NCI-H748 treated with DMSO at 0.1 percent for 48 hours (cell line): ENCODE measurements around the gene RAB15.
"Not testable (repeated sequence)": the region's sequence is repeated elsewhere in the genome, so short reads cannot be mapped to it uniquely, and the experiment has no call there.

ENCODE experiments used
- DNase-seq: peaks from one replicate; lab custom pipeline; 2025; lab: John Stamatoyannopoulos, UW

Gene RAB15

GRCh38 chr14:64937821-64938193, 34.3 kb downstream of the RAB15 start:
- DNase-seq = peak; percentile 3

- no peak for DNase-seq
Measured at GRCh38 chr14:64937171-64937820, 34.8 kb downstream of the RAB15 start.

- no peak for DNase-seq
Measured at GRCh38 chr14:64935508-64935907, 36.6 kb downstream of the RAB15 start.

- no peak for DNase-seq
Measured at GRCh38 chr14:64934338-64934929, 37.7 kb downstream of the RAB15 start.

GRCh38 chr14:64932231-64932630, 39.9 kb downstream of the RAB15 start:
- DNase-seq = no peak

- DNase-seq = no peak
Measured at GRCh38 chr14:64931123-64931522, 41.0 kb downstream of the RAB15 start.

- no peak for DNase-seq
Measured at GRCh38 chr14:64930085-64930843, 41.9 kb downstream of the RAB15 start.

GRCh38 chr14:64929014-64929359, 43.1 kb downstream of the RAB15 start:
- no peak for DNase-seq

GRCh38 chr14:64928239-64929013, 43.7 kb downstream of the RAB15 start:
- DNase-seq = no peak

- DNase-seq = no peak
Measured at GRCh38 chr14:64927031-64927430, 45.1 kb downstream of the RAB15 start.

GRCh38 chr14:64926398-64926995, 45.6 kb downstream of the RAB15 start:
- no peak for DNase-seq

- DNase-seq = no peak
Measured at GRCh38 chr14:64923015-64923414, 49.1 kb downstream of the RAB15 start.

GRCh38 chr14:64920465-64920864, 51.7 kb downstream of the RAB15 start:
- DNase-seq = no peak

- DNase-seq = no peak
Measured at GRCh38 chr14:64919618-64920017, 52.5 kb downstream of the RAB15 start.

- DNase-seq = no peak
Measured at GRCh38 chr14:64919215-64919614, 52.9 kb downstream of the RAB15 start.

GRCh38 chr14:64918216-64918615, 53.9 kb downstream of the RAB15 start:
- no peak for DNase-seq

- no peak for DNase-seq
Measured at GRCh38 chr14:64915797-64916196, 56.3 kb downstream of the RAB15 start.

- DNase-seq = no peak
Measured at GRCh38 chr14:64915029-64915424, 57.1 kb downstream of the RAB15 start.

GRCh38 chr14:64914237-64915028, 57.7 kb downstream of the RAB15 start, which contains the start of gene CHURC1:
Gene CHURC1, plus strand, starts transcription at chr14:64914455. Its CDS starts 41 bp downstream, at chr14:64914496.
- peak; percentile 96 for DNase-seq

- not testable (repeated sequence) for DNase-seq
Measured at GRCh38 chr14:64913477-64913876, 58.7 kb downstream of the RAB15 start.

- DNase-seq = no peak
Measured at GRCh38 chr14:64912261-64912660, 59.9 kb downstream of the RAB15 start.
